GM13976 (cell line): ENCODE measurements around the gene TPK1.
"Not testable (repeated sequence)": the region's sequence is repeated elsewhere in the genome, so short reads cannot be mapped to it uniquely, and the experiment has no call there.

Experiments used
- DNase-seq: peaks from one replicate; pipeline ENCODE4 v3.0.0; 2012; ENCODE audit warnings: low spot score
- in situ Hi-C: fragments of 300-500 bp; cut with MboI; formaldehyde crosslinking; loops from one replicate; pipeline ENCODE4 v1.12.0; 2022; ENCODE audit warnings: low sequenced_read_pairs, mixed read lengths, inconsistent platforms; ENCODE audit not compliant: unreplicated experiment
- TF ChIP-seq, protein P1 (sequence below): IDR thresholded peaks from 2 replicates; pipeline ENCODE4 v1.5.1; 2012; ENCODE audit warnings: borderline replicate concordance, mild to moderate bottlenecking; ENCODE audit not compliant: insufficient read depth; ENCODE audit errors: extremely low read depth, missing control alignments, control extremely low read depth

TPK1 gene

GRCh38 chr7:144584726-144585125 lies 251.1 kb downstream of the TPK1 start:
- TF ChIP-seq, protein P1, sequence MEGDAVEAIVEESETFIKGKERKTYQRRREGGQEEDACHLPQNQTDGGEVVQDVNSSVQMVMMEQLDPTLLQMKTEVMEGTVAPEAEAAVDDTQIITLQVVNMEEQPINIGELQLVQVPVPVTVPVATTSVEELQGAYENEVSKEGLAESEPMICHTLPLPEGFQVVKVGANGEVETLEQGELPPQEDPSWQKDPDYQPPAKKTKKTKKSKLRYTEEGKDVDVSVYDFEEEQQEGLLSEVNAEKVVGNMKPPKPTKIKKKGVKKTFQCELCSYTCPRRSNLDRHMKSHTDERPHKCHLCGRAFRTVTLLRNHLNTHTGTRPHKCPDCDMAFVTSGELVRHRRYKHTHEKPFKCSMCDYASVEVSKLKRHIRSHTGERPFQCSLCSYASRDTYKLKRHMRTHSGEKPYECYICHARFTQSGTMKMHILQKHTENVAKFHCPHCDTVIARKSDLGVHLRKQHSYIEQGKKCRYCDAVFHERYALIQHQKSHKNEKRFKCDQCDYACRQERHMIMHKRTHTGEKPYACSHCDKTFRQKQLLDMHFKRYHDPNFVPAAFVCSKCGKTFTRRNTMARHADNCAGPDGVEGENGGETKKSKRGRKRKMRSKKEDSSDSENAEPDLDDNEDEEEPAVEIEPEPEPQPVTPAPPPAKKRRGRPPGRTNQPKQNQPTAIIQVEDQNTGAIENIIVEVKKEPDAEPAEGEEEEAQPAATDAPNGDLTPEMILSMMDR, result no peak
- DNase-seq, result no peak
- in situ Hi-C loops, result no loop called here

DNA sequence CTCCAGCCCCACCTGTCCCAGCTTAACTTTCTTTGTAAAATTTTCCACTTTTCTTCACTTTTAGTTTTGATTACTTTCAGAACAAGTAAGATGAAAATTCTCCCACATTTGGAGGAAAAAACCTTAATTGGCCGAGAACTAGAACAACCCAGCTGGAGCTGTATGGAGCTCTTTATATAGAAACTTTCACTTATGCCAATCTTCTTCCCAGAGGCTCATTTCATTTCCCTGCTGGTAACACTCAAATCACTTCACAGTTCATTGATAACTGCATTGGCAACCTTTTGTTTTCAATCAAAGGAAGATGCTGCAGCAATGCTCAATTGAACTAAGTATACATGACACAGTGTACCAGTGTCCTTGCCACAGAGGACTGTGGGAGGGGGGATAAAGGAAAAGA lies 256.2 kb downstream of the TPK1 start:
- DNase-seq, result no peak
- TF ChIP-seq, protein P1, result no peak
- in situ Hi-C loops, result no loop called here

DNA sequence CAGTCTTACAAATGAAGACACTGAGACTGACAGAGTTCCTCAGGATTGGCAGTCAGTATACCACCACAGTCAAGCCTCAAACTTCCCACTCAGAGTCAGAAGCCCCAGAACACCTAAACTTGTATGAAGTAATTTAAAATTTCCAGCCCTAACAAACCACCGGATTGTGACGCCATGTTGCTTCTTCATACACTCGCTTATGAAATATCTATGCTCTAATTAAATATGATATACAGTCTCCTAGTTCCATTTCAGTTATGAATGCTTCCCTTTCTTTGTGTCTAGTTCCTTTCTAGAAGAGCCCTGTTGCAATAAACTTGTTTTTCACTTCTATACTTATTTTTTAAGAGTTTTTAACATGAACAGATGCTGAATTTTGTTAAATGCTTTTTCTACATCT lies 260.4 kb downstream of the TPK1 start:
- in situ Hi-C loops, result no loop called here
- no peak for DNase-seq
- TF ChIP-seq, protein P1, result no peak

GRCh38 chr7:144574753-144575152 lies 261.1 kb downstream of the TPK1 start:
- DNase-seq, in situ Hi-C loops: not testable (repeated sequence)

- in situ Hi-C loops, result no loop called here
- no peak for DNase-seq
Measured at GRCh38 chr7:144568233-144568632, 267.6 kb downstream of the TPK1 start.

DNA sequence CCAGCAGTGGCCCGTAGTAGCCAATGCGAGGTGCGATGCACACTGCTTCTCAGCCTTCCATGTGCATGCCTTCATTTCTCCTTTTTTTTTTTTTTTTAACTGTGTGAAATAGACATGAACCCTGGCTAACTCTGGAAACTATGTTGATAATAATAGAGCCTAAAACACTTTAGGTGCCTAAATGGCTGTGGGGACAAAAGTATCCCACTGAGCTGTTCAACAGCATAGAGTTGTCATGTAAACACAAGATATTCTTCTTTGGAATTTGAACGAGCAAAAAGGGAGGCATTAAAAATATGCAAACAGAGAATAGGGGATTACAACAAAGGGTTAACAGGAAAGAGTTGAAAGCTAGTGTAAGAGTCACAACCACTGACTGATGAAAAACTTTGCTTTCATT lies 270.3 kb downstream of the TPK1 start:
- DNase-seq, result no peak
- TF ChIP-seq, protein P1, result no peak
- in situ Hi-C loops, result no loop called here

More at GRCh38 chr7:144568233-144568632, 267.6 kb downstream of the TPK1 start:
- TF ChIP-seq, protein P1, result no peak

DNA sequence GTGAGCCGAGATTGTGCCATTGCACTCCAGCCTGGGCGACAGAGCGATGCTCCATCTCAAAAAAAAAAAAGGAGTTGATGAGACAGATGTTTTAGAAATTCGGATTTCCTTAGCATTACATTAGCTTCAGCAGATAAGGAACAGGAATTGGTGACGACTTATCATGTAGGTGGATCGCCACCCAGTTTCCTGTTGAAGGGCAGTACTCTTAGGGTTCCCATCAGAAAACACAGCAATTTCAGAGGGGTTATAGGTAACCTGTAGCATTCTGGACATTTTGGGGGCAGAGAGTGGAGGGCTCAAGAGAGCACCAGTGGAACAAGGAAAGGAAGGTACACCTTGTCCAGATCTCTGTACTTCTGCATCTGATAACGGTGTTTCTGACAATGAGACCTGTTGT lies 286.0 kb downstream of the TPK1 start:
- DNase-seq, result no peak
- TF ChIP-seq, protein P1, result no peak
- in situ Hi-C loops, result no loop called here

DNA sequence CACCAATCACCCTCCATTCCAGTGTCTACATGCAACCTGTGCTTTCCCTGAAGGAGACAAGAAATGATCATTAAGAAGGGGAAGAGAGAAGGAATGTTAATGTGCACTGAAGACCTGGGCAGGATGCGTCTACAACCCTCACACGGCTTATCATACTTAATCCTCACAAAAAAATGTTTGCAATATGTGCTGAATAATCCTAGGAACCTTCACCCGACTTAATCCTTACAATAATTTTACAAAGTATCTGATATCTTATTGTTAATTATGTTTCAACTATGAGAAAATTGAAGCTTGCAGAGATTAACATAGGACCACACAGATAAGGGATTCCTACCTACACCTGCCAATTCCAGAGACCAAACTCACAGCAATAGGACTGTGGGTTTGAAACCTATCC lies 287.3 kb downstream of the TPK1 start:
- TF ChIP-seq, protein P1, result no peak
- no peak for DNase-seq
- in situ Hi-C loops, result no loop called here
